Measurements from ENCODE around the gene ELF4. TPM values are rescaled to one million over a fixed set of nuclear protein-coding genes. Genes with fewer than 3 reads are reported as not detected.
A peak's percentile ranks its signal among the peaks of the same experiment; 100 is the strongest.

The ELF4 gene
- total RNA-seq, 1 donor = 25.0 TPM

- Histone ChIP-seq H3K9me3 (ENCODE audit: low read depth, low read length) (no peaks in the 10 kb centered on the region), H3K27ac (ENCODE audit: low read depth, low read length) (no peak overlapping the region), H3K79me2 (ENCODE audit: insufficient read depth, low read length) (no peaks in the 10 kb centered on the region), H3K4me1 (ENCODE audit: insufficient read depth, low read length) (peaks cover under 1% of the 10 kb centered on the region), H2AFZ (ENCODE audit: low read length) (no peak overlapping the region), H3K27me3 (ENCODE audit: insufficient read depth, low read length) (no peaks in the 10 kb centered on the region), H3K4me3 (ENCODE audit: insufficient read depth, low read length) (no peak overlapping the region), H3K4me2 (ENCODE audit: insufficient read depth, low read length) (no peak overlapping the region), H4K20me1 (ENCODE audit: insufficient read depth, low read length) (no peaks in the 10 kb centered on the region), H3K36me3 (ENCODE audit: insufficient read depth, low read length) (peaks cover 3% of the 10 kb centered on the region)
- no peak for TF ChIP-seq CTCF (IDR thresholded peaks at IDR 0.05; ENCODE audit: extremely low read depth, low read depth, low read length)
- no peak for DNase-seq (ENCODE audit: insufficient read length, low spot score, missing footprints)
These were observed 14.3 kb upstream of the ELF4 start for GRCh38 chrX:130124577-130124976.

GRCh38 chrX:130121505-130121800, 11.2 kb upstream of the ELF4 start:
- H3K9me3 ChIP-seq (ENCODE audit: low read depth, low read length) = no peaks in the 10 kb centered on the region
- no peaks in the 10 kb centered on the region for H3K27me3 ChIP-seq (ENCODE audit: insufficient read depth, low read length)
- no peak overlapping the region for H2AFZ ChIP-seq (ENCODE audit: low read length)
- H3K79me2 ChIP-seq (ENCODE audit: insufficient read depth, low read length) = no peaks in the 10 kb centered on the region
- peaks cover 9% of the 10 kb centered on the region for H3K4me1 ChIP-seq (ENCODE audit: insufficient read depth, low read length)
- no peak for TF ChIP-seq CTCF (IDR thresholded peaks at IDR 0.05; ENCODE audit: extremely low read depth, low read depth, low read length)
- peaks cover 9% of the 10 kb centered on the region for H4K20me1 ChIP-seq (ENCODE audit: insufficient read depth, low read length)
- no peaks in the 10 kb centered on the region for H3K36me3 ChIP-seq (ENCODE audit: insufficient read depth, low read length)
- no peak for DNase-seq (ENCODE audit: insufficient read length, low spot score, missing footprints)
- no peak overlapping the region for H3K27ac ChIP-seq (ENCODE audit: low read depth, low read length)
- peak overlapping the region; percentile 66 for H3K4me3 ChIP-seq (ENCODE audit: insufficient read depth, low read length)
- peak overlapping the region; percentile 65 for H3K4me2 ChIP-seq (ENCODE audit: insufficient read depth, low read length)

- peak; percentile 35 for TF ChIP-seq CTCF (IDR thresholded peaks at IDR 0.05; ENCODE audit: extremely low read depth, low read depth, low read length)
These were observed 10.6 kb upstream of the ELF4 start for GRCh38 chrX:130120746-130121504.

GRCh38 chrX:130120321-130120731, 10.0 kb upstream of the ELF4 start:
- H3K4me1 ChIP-seq (ENCODE audit: insufficient read depth, low read length) = peaks cover 9% of the 10 kb centered on the region
- no peaks in the 10 kb centered on the region for H3K9me3 ChIP-seq (ENCODE audit: low read depth, low read length)
- H2AFZ ChIP-seq (ENCODE audit: low read length) = no peak overlapping the region
- H3K4me2 ChIP-seq (ENCODE audit: insufficient read depth, low read length) = peak overlapping the region; percentile 65
- TF ChIP-seq CTCF (IDR thresholded peaks at IDR 0.05; ENCODE audit: extremely low read depth, low read depth, low read length) = no peak
- peak overlapping the region; percentile 66 for H3K4me3 ChIP-seq (ENCODE audit: insufficient read depth, low read length)
- no peaks in the 10 kb centered on the region for H3K36me3 ChIP-seq (ENCODE audit: insufficient read depth, low read length)
- no peak for DNase-seq (ENCODE audit: insufficient read length, low spot score, missing footprints)
- peaks cover 9% of the 10 kb centered on the region for H4K20me1 ChIP-seq (ENCODE audit: insufficient read depth, low read length)
- no peaks in the 10 kb centered on the region for H3K27me3 ChIP-seq (ENCODE audit: insufficient read depth, low read length)
- no peaks in the 10 kb centered on the region for H3K79me2 ChIP-seq (ENCODE audit: insufficient read depth, low read length)
- no peak overlapping the region for H3K27ac ChIP-seq (ENCODE audit: low read depth, low read length)

More at GRCh38 chrX:130120746-130121504, 10.6 kb upstream of the ELF4 start:
- Histone ChIP-seq H3K4me1 (ENCODE audit: insufficient read depth, low read length) (peaks cover 9% of the 10 kb centered on the region), H3K9me3 (ENCODE audit: low read depth, low read length) (no peaks in the 10 kb centered on the region), H3K4me3 (ENCODE audit: insufficient read depth, low read length) (peak overlapping the region; percentile 66), H2AFZ (ENCODE audit: low read length) (peak overlapping the region; percentile 29), H4K20me1 (ENCODE audit: insufficient read depth, low read length) (peaks cover 9% of the 10 kb centered on the region), H3K36me3 (ENCODE audit: insufficient read depth, low read length) (no peaks in the 10 kb centered on the region), H3K27me3 (ENCODE audit: insufficient read depth, low read length) (no peaks in the 10 kb centered on the region), H3K27ac (ENCODE audit: low read depth, low read length) (no peak overlapping the region), H3K4me2 (ENCODE audit: insufficient read depth, low read length) (peak overlapping the region; percentile 65), H3K79me2 (ENCODE audit: insufficient read depth, low read length) (no peaks in the 10 kb centered on the region)
- peak; percentile 92 for DNase-seq (ENCODE audit: insufficient read length, low spot score, missing footprints)
